Measurements from ENCODE around the gene SLC44A1.

DNA sequence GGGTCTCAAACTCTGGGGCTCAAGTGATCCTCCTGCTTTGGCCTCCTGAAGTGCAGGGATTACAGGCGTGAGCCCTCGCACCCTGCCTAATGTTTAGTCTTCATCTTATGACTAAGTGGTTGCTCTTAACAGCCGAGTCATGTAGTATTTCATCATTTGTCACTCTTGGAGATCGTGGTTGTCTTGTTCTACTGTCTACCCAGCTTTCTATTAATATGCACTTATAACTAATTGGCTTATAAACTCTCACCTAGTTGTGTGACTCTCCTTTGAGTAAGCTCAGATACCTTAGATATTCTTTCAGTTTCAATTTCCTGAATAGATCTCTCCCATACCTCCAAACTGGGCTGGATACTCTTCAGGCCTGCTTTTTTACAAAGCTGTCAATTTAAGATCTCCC lies 19.9 kb downstream of the SLC44A1 start:
- TF ChIP-seq SUZ12 (IDR thresholded peaks at IDR 0.05; ENCODE audit: extremely low read depth, insufficient read depth, insufficient read length), result no peak
- no peak for TF ChIP-seq YY1 (IDR thresholded peaks at IDR 0.05; ENCODE audit: insufficient read depth, insufficient read length)
- no peak for TF ChIP-seq ZNF274 (IDR thresholded peaks at IDR 0.05; ENCODE audit: low read depth, low read length)
